ENCODE data around the gene IGLL1.

IGLL1 gene

DNA sequence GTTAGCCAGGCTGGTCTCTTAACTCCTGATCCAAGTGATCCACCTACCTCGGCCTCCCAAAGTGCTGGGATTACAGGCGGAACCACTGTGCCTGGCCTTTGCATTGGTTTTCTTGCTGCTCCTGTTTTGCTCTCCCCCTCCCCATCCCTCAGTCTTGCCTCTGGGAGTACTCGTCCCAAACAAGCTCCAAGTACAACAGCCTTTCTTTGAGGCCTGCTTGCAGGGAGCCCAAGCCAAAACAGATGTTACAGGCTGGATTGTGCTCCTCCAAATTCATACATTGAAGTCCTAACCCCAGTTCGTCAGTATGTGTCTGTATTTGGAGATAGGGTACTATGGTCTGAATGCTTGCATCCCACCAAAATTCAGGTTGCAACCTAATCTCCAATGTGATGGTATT is 8.6 kb downstream of the IGLL1 start:
- no peak overlapping the region for H3K4me3 ChIP-seq (ENCODE audit: low read depth, low read length)
- no peak for DNase-seq (ENCODE audit: low read depth)
- no peak for TF ChIP-seq MYC (IDR thresholded peaks at IDR 0.05; ENCODE audit: low read depth, low read length)
- TF ChIP-seq CTCF (IDR thresholded peaks at IDR 0.05; ENCODE audit: low read depth, low read length): no peak
- TF ChIP-seq MAX (IDR thresholded peaks at IDR 0.05; ENCODE audit: low read depth, low read length): no peak
- TF ChIP-seq POLR2A (IDR thresholded peaks at IDR 0.05; ENCODE audit: extremely low read depth, insufficient read length): no peak

DNA sequence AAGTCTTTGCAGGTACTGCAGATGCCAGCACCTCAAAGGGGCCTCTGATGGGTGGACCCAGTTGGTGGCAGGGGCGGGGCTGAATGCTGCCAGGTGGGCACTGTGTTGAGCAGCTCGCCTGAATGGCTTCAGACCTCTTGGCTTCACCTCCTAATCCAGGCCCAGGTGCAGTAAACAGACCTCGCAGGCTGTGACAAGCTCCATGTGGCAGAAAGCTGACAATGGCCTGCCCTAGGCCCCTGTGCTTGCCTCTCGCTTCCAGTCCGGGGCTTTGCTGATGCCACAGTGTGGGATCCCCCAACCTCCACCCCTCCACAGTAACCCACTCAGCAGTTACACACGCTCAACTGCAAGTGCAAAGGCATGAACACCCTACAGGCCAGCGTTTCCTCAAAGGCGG is 9.4 kb downstream of the IGLL1 start:
- DNase-seq (ENCODE audit: low read depth): no peak
- TF ChIP-seq POLR2A (IDR thresholded peaks at IDR 0.05; ENCODE audit: extremely low read depth, insufficient read length) (no peak), MYC (IDR thresholded peaks at IDR 0.05; ENCODE audit: low read depth, low read length) (no peak), CTCF (IDR thresholded peaks at IDR 0.05; ENCODE audit: low read depth, low read length) (no peak), MAX (IDR thresholded peaks at IDR 0.05; ENCODE audit: low read depth, low read length) (no peak)

GRCh38 chr22:23569716-23570115 is 10.4 kb downstream of the IGLL1 start:
- TF ChIP-seq MYC (IDR thresholded peaks at IDR 0.05; ENCODE audit: low read depth, low read length): no peak
- no peak for TF ChIP-seq CTCF (IDR thresholded peaks at IDR 0.05; ENCODE audit: low read depth, low read length)
- no peak for TF ChIP-seq POLR2A (IDR thresholded peaks at IDR 0.05; ENCODE audit: extremely low read depth, insufficient read length)
- no peak for TF ChIP-seq MAX (IDR thresholded peaks at IDR 0.05; ENCODE audit: low read depth, low read length)
- no peak overlapping the region for H3K4me3 ChIP-seq (ENCODE audit: low read depth, low read length)
- no peak for DNase-seq (ENCODE audit: low read depth)

More for the DNA sequence above, 9.4 kb downstream of the IGLL1 start:
- H3K4me3 ChIP-seq (ENCODE audit: low read depth, low read length): no peak overlapping the region

GRCh38 chr22:23569291-23569690 is 10.8 kb downstream of the IGLL1 start:
- no peak for DNase-seq (ENCODE audit: low read depth)
- no peak for TF ChIP-seq POLR2A (IDR thresholded peaks at IDR 0.05; ENCODE audit: extremely low read depth, insufficient read length)
- no peak for TF ChIP-seq MYC (IDR thresholded peaks at IDR 0.05; ENCODE audit: low read depth, low read length)
- TF ChIP-seq CTCF (IDR thresholded peaks at IDR 0.05; ENCODE audit: low read depth, low read length): no peak
- TF ChIP-seq MAX (IDR thresholded peaks at IDR 0.05; ENCODE audit: low read depth, low read length): no peak
- no peak overlapping the region for H3K4me3 ChIP-seq (ENCODE audit: low read depth, low read length)

- TF ChIP-seq POLR2A (IDR thresholded peaks at IDR 0.05; ENCODE audit: extremely low read depth, insufficient read length) (no peak), CTCF (IDR thresholded peaks at IDR 0.05; ENCODE audit: low read depth, low read length) (no peak), MAX (IDR thresholded peaks at IDR 0.05; ENCODE audit: low read depth, low read length) (no peak), MYC (IDR thresholded peaks at IDR 0.05; ENCODE audit: low read depth, low read length) (no peak)
- no peak overlapping the region for H3K4me3 ChIP-seq (ENCODE audit: low read depth, low read length)
- DNase-seq (ENCODE audit: low read depth): no peak
Observed at GRCh38 chr22:23566705-23567475, 13.2 kb downstream of the IGLL1 start.
